AG09309 (cell line): Measurements from ENCODE around the gene CRABP2.

Experiments
- DNase-seq: peaks from one replicate; pipeline ENCODE4 v3.0.0-alpha.2; 2010; ENCODE audit warnings: low read depth
- H3K4me3 ChIP-seq: 2 replicates; pipeline ENCODE4 v1.5.1; 2011; ENCODE audit warnings: mild to moderate bottlenecking, low read depth, low read length, moderate library complexity; ENCODE audit not compliant: control insufficient read depth
- CTCF ChIP-seq: IDR thresholded peaks from 2 replicates; pipeline ENCODE4 v1.5.1; 2011; ENCODE audit warnings: mild to moderate bottlenecking, low read depth, low read length, inconsistent platforms; ENCODE audit not compliant: insufficient read depth, control insufficient read depth; ENCODE audit errors: missing control alignments

Gene CRABP2

DNA sequence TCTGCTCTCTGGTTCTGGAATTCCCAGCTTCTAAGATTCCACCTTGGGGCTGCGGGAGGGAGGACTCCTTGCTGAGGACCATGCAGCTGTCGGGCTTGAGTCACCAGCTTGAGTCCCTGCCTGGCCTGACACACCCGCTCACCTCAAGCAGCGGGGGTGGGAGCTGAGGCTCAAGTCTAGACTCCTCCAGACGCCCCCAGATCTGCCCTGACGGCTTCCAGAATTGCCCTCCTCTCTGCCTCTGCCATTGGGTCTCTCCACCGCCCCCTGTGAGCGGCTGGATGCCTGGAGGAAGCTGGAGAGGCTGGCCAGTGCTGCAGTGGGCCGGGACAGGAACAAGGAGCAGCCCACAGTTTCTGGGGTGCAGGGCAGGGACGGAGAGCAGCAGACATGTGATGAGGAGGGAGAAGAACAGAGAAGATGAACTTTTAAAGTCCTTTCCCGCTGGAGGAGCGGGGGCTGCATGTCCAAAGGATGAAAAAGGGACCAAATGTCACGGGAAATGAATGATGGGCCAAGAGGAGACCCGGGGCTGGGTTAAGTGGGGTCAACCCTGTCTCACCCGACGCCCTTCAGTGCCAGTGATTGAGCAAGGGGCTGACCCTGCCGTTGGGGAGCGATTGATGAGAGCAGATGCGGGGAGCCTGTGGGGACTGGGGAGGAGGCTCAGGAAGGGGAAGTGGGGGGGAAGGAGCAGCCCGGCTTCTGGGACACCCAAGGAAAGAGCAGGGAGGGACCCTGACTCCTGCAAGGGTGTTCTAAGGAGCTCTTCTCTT is 13.5 kb downstream of the CRABP2 start:
- no peak for DNase-seq
- H3K4me3 ChIP-seq = no peak overlapping the region

GRCh38 chr1:156691191-156691590 is 14.2 kb downstream of the CRABP2 start:
- DNase-seq = no peak
- H3K4me3 ChIP-seq = no peak overlapping the region
- no peak for TF ChIP-seq CTCF

More for the DNA sequence above, 13.5 kb downstream of the CRABP2 start:
- TF ChIP-seq CTCF = peak; percentile 25

DNA sequence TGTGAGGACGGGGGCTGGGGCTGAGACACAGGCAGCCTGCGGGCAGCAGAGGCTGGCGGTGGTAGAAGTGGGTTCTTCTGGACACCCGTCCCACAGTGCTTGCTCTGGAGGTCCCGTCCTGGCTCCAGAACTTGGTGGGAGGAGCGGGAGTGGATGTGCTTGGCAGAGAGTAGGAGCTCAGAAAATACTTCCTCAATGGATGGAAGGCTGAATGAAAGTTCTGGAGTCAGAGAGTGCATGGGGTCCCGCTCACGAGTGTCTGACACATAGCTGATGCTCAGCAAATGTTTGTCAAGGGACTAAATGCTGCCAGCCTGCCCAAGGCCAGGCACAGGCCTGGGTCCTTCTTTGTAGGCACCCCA is 14.7 kb downstream of the CRABP2 start:
- H3K4me3 ChIP-seq = no peak overlapping the region
- TF ChIP-seq CTCF = no peak
- no peak for DNase-seq

- no peak overlapping the region; the same call in 1 of the 2 replicates for H3K4me3 ChIP-seq
- TF ChIP-seq CTCF = no peak
- DNase-seq = no peak
Measured at GRCh38 chr1:156689953-156690674, 15.3 kb downstream of the CRABP2 start.

- peak; percentile 27 for DNase-seq
- H3K4me3 ChIP-seq = peak overlapping the region; percentile 6
- TF ChIP-seq CTCF = peak; percentile 98
Measured at GRCh38 chr1:156689035-156689952, 16.1 kb downstream of the CRABP2 start.

GRCh38 chr1:156684227-156684782 is 21.1 kb downstream of the CRABP2 start:
- H3K4me3 ChIP-seq = no peak overlapping the region
- no peak for TF ChIP-seq CTCF
- peak; percentile 48 for DNase-seq
